Endothelial cell of umbilical vein (primary cell): Measurements from ENCODE around the gene FLG. TPM values are rescaled to one million over a fixed set of nuclear protein-coding genes. Genes with fewer than 3 reads are reported as not detected.
A peak's percentile ranks its signal among the peaks of the same experiment; 100 is the strongest.

Experiments
- BruUV-seq: library from RNA; stranded (reverse); fragments of 400-500 nt; replicated peaks from 2 replicates; lab custom pipeline; 2021; lab: Mats Ljungman, UMichigan
- CTCF ChIA-PET: fragments of 300-600, 350-600 bp; sonication (Branson Sonifier 250); formaldehyde crosslinking; loops from one replicate; lab custom pipeline; 2021; ENCODE audit warnings: antibody characterized with exemption, inconsistent platforms; lab: Charles Lee
- POLR2A ChIA-PET: fragments of 300-600, 350-600 bp; sonication (Branson Sonifier 250); formaldehyde crosslinking; loops from one replicate; lab custom pipeline; 2021; ENCODE audit warnings: antibody characterized with exemption, inconsistent platforms; lab: Charles Lee
- DNase-seq: peaks from one replicate; pipeline ENCODE4 v3.0.0-alpha.2; 2011; ENCODE audit warnings: low read depth, low spot score
- FAIRE-seq: peaks from 2 replicates; lab custom pipeline; 2011; peaks lifted over from hg19 to GRCh38; lab: Jason Lieb, UNC
- H2AFZ ChIP-seq: 2 replicates; pipeline ENCODE4 v1.6.0; 2012; ENCODE audit warnings: low read depth, low read length, control low read depth, inconsistent platforms
- H3K27ac ChIP-seq: 2 replicates; pipeline ENCODE4 v1.5.1; 2011; ENCODE audit warnings: low read depth, mild to moderate bottlenecking, control low read depth, low read length, moderate library complexity; ENCODE audit not compliant: insufficient read depth
- H3K27me3 ChIP-seq, 2 experiments: 2 replicates each; pipeline versions ENCODE4 v1.6.0 to v1.6.1; 2011; ENCODE audit warnings: low read length in 2 of 2, mixed read lengths in 1 of 2; ENCODE audit not compliant: control insufficient read depth in 2 of 2, insufficient read depth in 2 of 2
- H3K36me3 ChIP-seq, 2 experiments: 2 replicates in 1 of 2; 3 replicates in 1 of 2; pipeline ENCODE4 v1.5.1; 2011; ENCODE audit warnings: low read length in 2 of 2, mild to moderate bottlenecking in 1 of 2, moderate library complexity in 1 of 2; ENCODE audit not compliant: control insufficient read depth in 2 of 2, insufficient read depth in 2 of 2; ENCODE audit errors: extremely low read depth in 1 of 2
- H3K4me1 ChIP-seq: 3 replicates; pipeline ENCODE4 v1.5.1; 2011; ENCODE audit warnings: mild to moderate bottlenecking, low read length; ENCODE audit not compliant: control insufficient read depth, insufficient read depth; ENCODE audit errors: extremely low read depth
- H3K4me2 ChIP-seq: 2 replicates; pipeline ENCODE4 v1.6.1; 2011; ENCODE audit warnings: low read length, control low read depth, mixed read lengths; ENCODE audit not compliant: insufficient read depth
- H3K4me3 ChIP-seq, 3 experiments: fragments of 200-600 bp in 1 of 3; sonication (generic), shearing (Covaris generic) in 1 of 3; replicated peaks in 1 of 3; 2 replicates each; pipeline ENCODE4 v1.5.1; 2011 to 2016; ENCODE audit warnings: control low read depth in 3 of 3, low read length in 3 of 3, mild to moderate bottlenecking in 2 of 3, inconsistent platforms in 1 of 3, low read depth in 1 of 3, moderate library complexity in 1 of 3; ENCODE audit not compliant: insufficient read depth in 1 of 3
- H3K79me2 ChIP-seq: 2 replicates; pipeline ENCODE4 v1.6.0; 2012; ENCODE audit warnings: low read length, inconsistent platforms; ENCODE audit not compliant: control insufficient read depth, insufficient read depth
- H3K9ac ChIP-seq: replicated peaks from 2 replicates; pipeline ENCODE3; 2011; ENCODE audit warnings: low read length, control low read depth; ENCODE audit not compliant: insufficient read depth; ENCODE audit errors: extremely low read depth
- H3K9me1 ChIP-seq: replicated peaks from 3 replicates; pipeline ENCODE4 v1.6.0; 2011; ENCODE audit warnings: mild to moderate bottlenecking, low read length; ENCODE audit not compliant: control insufficient read depth, insufficient read depth; ENCODE audit errors: extremely low read depth
- H3K9me3 ChIP-seq: replicated peaks from 2 replicates; pipeline ENCODE4 v1.5.1; 2012; ENCODE audit warnings: low read length, inconsistent platforms; ENCODE audit not compliant: control insufficient read depth, insufficient read depth
- H4K20me1 ChIP-seq: replicated peaks from 2 replicates; pipeline ENCODE3; 2011; ENCODE audit warnings: mild to moderate bottlenecking, low read length; ENCODE audit not compliant: control insufficient read depth, insufficient read depth; ENCODE audit errors: extremely low read depth
- CTCF ChIP-seq, 2 donors: IDR thresholded peaks; 1 replicate in 1 of 2; 2 replicates in 1 of 2; pipeline ENCODE4 v1.5.1; 2011; ENCODE audit warnings: low read length in 2 of 2, mild to moderate bottlenecking in 2 of 2, moderate library complexity in 2 of 2, control low read depth in 1 of 2, inconsistent platforms in 1 of 2, low read depth in 1 of 2; ENCODE audit not compliant: insufficient read depth in 1 of 2; ENCODE audit errors: extremely low read depth in 1 of 2
- EZH2 ChIP-seq: IDR thresholded peaks from 2 replicates; pipeline ENCODE4 v1.6.1; 2012; ENCODE audit warnings: borderline replicate concordance, low read depth, mild to moderate bottlenecking, moderate library complexity, low read length, inconsistent platforms; ENCODE audit not compliant: severe bottlenecking
- FOS ChIP-seq: IDR thresholded peaks from 2 replicates; pipeline ENCODE4 v1.6.1; 2011; ENCODE audit warnings: mild to moderate bottlenecking, low read length, moderate library complexity, borderline replicate concordance; ENCODE audit not compliant: insufficient read depth
- JUN ChIP-seq: IDR thresholded peaks from 2 replicates; pipeline ENCODE4 v1.6.1; 2011; ENCODE audit warnings: borderline replicate concordance, low read depth; ENCODE audit not compliant: insufficient read length, insufficient read depth
- POLR2A ChIP-seq: IDR thresholded peaks from 2 replicates; pipeline ENCODE4 v1.6.1; 2012; ENCODE audit warnings: low read depth, mild to moderate bottlenecking, control low read depth, low read length
- POLR2AphosphoS5 ChIP-seq: IDR thresholded peaks from 2 replicates; pipeline ENCODE4 v1.6.1; 2012; ENCODE audit warnings: low read depth, mild to moderate bottlenecking, control low read depth, low read length, moderate library complexity; ENCODE audit not compliant: insufficient read depth
- dilution Hi-C: fragments of 300-500 bp; cut with MboI; formaldehyde crosslinking; loops from one replicate; pipeline ENCODE4 v1.15.0; 2019; ENCODE audit warnings: low sequenced_read_pairs; ENCODE audit not compliant: extremely low pct_ligation_motif_present
- intact Hi-C: fragments of 100-400 bp; cut with micrococcal nuclease; formaldehyde crosslinking; loops from one replicate; pipeline ENCODE4 v1.10.0; 2022
- polyA plus RNA-seq, 4 experiments: library from polyadenylated mRNA; depleted of rRNA in 3 of 4; stranded (reverse) in 3 of 4; unstranded in 1 of 4; fragments of >200 nt; gene quantifications; 2 replicates each; pipeline versions ENCODE4 v1.2.1 to v1.2.3, GENCODE V29; 2011 to 2012; ENCODE audit warnings: missing spikeins in 1 of 4
- total RNA-seq: library from RNA; stranded (reverse); gene quantifications from 2 replicates; pipeline ENCODE4 v1.2.3, GENCODE V29; 2021

FLG gene
- total and polyA plus RNA-seq, 2 donors (not counting 3 experiments of a cell fraction or from before 2014, with no cell fraction given): not detected

GRCh38 chr1:152347116-152347728, 22.2 kb upstream of the FLG start:
- intact Hi-C loops (loop anchor here (1.0 to 5.0 kb wide), 4 partner anchors 95 to 205 kb away; no protein-coding TSS in a partner anchor), dilution Hi-C loops (no loop called here)
- H3K27ac ChIP-seq: no peak overlapping the region
- TF ChIP-seq POLR2A (no peak), JUN (no peak), FOS (no peak), CTCF (IDR thresholded peaks at IDR 0.05; ENCODE audit: extremely low read depth in 1 of 2, insufficient read depth in 1 of 2, low read depth in 1 of 2, low read length in 2 of 2) (peak; percentile 68 to 72), EZH2 (no peak), POLR2AphosphoS5 (no peak)
- POLR2A ChIA-PET: no interaction called here
- no peak overlapping the region for H3K9ac ChIP-seq
- H4K20me1 ChIP-seq: no peaks in the 10 kb centered on the region
- peak; percentile 67 for FAIRE-seq
- H3K4me3 ChIP-seq: no peak overlapping the region
- H3K79me2 ChIP-seq: no peaks in the 10 kb centered on the region
- BruUV-seq: no TSS peak
- H3K9me1 ChIP-seq: no peaks in the 10 kb centered on the region
- no peaks in the 10 kb centered on the region for H3K9me3 ChIP-seq
- H3K4me1 ChIP-seq: no peaks in the 10 kb centered on the region
- peak; percentile 63 for DNase-seq
- no peak overlapping the region for H2AFZ ChIP-seq
- CTCF ChIA-PET: interaction anchor here (0.5 to 2.6 kb wide), 40 partner anchors 8 to 386 kb away, joined by 3 to 68 read pairs (median 4); partner anchors contain the start of genes FLG, FLG2 and HRNR
- no peak overlapping the region for H3K4me2 ChIP-seq
- no peaks in the 10 kb centered on the region for H3K36me3 ChIP-seq
- peaks cover 0 to 1% of the 10 kb centered on the region in 2 experiments for H3K27me3 ChIP-seq
